22Rv1 (cell line): ENCODE results near the gene ZNF425.

Experiments used
- ZFX ChIP-seq: fragments of 450-650 bp; IDR thresholded peaks from 2 replicates; pipeline ENCODE4 v1.6.1; 2017; ENCODE audit warnings: antibody characterized with exemption, borderline replicate concordance
- TF ChIP-seq, protein P1 (sequence below): fragments of 450-650 bp; IDR thresholded peaks from 2 replicates; pipeline ENCODE4 v1.5.1; 2017; ENCODE audit warnings: mild to moderate bottlenecking

DNA sequence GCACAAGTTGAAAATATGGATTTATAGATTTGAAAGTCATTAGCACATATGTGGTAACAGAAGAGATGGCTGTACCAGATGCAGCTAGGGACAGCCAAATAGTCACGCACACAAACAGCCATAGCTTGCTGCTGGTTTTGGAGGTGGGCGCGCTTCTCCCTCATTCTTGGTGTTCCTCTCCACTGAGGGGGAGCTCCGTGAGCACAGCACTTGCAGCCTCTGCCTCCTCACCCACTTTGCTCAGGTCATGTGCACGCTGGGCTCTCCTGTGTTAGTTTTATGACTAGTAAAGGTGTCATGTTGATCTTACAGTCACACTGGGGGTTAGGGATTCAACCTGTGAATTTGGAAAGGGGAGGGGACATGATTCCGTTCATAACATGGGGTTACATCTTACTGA is 27.1 kb downstream of the ZNF425 start:
- TF ChIP-seq, protein P1, sequence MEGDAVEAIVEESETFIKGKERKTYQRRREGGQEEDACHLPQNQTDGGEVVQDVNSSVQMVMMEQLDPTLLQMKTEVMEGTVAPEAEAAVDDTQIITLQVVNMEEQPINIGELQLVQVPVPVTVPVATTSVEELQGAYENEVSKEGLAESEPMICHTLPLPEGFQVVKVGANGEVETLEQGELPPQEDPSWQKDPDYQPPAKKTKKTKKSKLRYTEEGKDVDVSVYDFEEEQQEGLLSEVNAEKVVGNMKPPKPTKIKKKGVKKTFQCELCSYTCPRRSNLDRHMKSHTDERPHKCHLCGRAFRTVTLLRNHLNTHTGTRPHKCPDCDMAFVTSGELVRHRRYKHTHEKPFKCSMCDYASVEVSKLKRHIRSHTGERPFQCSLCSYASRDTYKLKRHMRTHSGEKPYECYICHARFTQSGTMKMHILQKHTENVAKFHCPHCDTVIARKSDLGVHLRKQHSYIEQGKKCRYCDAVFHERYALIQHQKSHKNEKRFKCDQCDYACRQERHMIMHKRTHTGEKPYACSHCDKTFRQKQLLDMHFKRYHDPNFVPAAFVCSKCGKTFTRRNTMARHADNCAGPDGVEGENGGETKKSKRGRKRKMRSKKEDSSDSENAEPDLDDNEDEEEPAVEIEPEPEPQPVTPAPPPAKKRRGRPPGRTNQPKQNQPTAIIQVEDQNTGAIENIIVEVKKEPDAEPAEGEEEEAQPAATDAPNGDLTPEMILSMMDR = no peak
- no peak for TF ChIP-seq ZFX
